ENCODE results near the gene AFF2. TPM values are rescaled to one million over a fixed set of nuclear protein-coding genes. Genes with fewer than 3 reads are reported as not detected.

The AFF2 gene
- total RNA-seq, 6 donors from 2014 or later = 6.1 to 17.4 (median 9.7) TPM

DNA sequence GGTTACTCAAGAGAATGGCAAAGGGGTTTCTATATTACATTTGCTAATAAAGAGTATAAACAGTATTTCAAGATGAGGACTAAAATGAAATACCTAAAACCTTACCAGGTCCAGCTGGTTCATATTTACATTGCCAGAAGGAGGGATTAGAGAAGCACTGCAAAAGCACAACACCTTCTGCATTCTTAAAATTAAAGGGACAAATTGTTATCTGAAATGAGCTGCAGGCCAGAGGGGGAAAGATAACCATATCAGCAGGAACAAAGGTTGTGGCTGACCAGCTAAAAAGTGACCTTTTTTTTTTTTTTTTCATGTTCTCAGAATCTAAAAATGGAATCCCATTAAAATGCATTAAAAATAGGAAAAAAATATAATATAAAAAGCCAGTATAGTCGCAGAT lies 39.7 kb downstream of the AFF2 start:
- TF ChIP-seq EP300 (IDR thresholded peaks at IDR 0.05) (no peak), POLR2A (IDR thresholded peaks at IDR 0.05) (no peak), POLR2AphosphoS5 (IDR thresholded peaks at IDR 0.05) (no peak)
- TF ChIP-seq, protein P1, sequence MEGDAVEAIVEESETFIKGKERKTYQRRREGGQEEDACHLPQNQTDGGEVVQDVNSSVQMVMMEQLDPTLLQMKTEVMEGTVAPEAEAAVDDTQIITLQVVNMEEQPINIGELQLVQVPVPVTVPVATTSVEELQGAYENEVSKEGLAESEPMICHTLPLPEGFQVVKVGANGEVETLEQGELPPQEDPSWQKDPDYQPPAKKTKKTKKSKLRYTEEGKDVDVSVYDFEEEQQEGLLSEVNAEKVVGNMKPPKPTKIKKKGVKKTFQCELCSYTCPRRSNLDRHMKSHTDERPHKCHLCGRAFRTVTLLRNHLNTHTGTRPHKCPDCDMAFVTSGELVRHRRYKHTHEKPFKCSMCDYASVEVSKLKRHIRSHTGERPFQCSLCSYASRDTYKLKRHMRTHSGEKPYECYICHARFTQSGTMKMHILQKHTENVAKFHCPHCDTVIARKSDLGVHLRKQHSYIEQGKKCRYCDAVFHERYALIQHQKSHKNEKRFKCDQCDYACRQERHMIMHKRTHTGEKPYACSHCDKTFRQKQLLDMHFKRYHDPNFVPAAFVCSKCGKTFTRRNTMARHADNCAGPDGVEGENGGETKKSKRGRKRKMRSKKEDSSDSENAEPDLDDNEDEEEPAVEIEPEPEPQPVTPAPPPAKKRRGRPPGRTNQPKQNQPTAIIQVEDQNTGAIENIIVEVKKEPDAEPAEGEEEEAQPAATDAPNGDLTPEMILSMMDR (IDR thresholded peaks at IDR 0.05) = no peak
- DNase-seq (no peak), ATAC-seq (ENCODE audit: low FRiP score in 2 of 2) (no peak)
- H3K27ac ChIP-seq = no peak overlapping the region
- H3K36me3 ChIP-seq = no peaks in the 10 kb centered on the region
- H3K9me3 ChIP-seq = no peaks in the 10 kb centered on the region
- H3K27me3 ChIP-seq = no peaks in the 10 kb centered on the region
- H3K4me3 ChIP-seq = no peak overlapping the region
- 44 to 65% methylated on average over 1 of the region's 1 CpG for WGBS, 2 donors
- no peaks in the 10 kb centered on the region for H3K4me1 ChIP-seq

DNA sequence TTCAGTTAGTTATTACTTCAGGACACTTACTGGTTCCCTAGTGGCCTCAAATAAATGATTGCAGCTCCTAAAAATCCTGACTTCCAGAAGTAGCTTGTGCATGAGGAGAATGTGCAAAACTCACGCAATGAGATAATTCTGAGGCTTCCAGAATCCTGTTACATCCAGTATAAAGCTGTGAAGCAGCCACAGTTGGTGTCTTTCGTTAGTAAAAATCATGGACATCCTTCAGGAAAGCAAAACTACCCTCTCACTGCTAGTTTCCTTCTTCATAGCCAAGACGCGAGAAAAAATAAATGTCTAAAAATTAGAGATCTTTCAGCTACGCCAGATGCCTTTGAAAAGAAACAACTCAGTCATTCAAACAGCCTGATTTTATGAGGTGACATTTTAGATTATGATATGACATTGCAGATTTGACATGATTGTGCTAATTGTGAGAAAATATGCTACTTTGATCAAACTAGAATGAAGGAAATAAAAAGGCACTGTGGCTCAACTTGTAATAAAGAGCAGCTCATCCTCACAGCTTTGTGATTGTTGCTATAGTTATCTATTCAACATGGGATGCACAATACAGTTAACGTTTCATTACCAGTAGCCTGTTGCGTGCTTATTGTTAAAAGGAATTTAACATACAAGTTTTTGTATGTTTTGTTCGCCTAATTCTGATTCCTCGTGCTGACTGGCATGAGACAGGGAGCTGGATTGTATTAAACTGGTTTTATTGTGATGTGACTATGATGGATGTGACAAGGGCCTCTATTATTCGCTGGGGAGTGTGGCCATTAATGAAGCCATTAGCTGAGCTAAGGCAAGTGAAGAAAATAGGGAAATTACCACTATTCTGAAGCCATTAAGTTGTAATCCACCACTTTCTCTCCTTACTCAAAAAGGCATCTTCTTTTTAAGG lies 40.5 kb downstream of the AFF2 start:
- no peaks in the 10 kb centered on the region for H3K36me3 ChIP-seq
- H3K4me3 ChIP-seq = no peak overlapping the region
- no peaks in the 10 kb centered on the region for H3K9me3 ChIP-seq
- no peaks in the 10 kb centered on the region for H3K27me3 ChIP-seq
- ATAC-seq (ENCODE audit: low FRiP score in 2 of 2) (no peak), DNase-seq (no peak)
- WGBS, 2 donors = 76 to 82% methylated on average over 10 of the region's 10 CpGs
- no peaks in the 10 kb centered on the region for H3K4me1 ChIP-seq
- no peak overlapping the region for H3K27ac ChIP-seq
- TF ChIP-seq POLR2AphosphoS5 (IDR thresholded peaks at IDR 0.05) (no peak), POLR2A (IDR thresholded peaks at IDR 0.05) (no peak), EP300 (IDR thresholded peaks at IDR 0.05) (no peak)

GRCh38 chrX:148541584-148541940 lies 41.1 kb downstream of the AFF2 start:
- ATAC-seq (ENCODE audit: low FRiP score in 2 of 2) = no peak
- H3K4me1 ChIP-seq = no peaks in the 10 kb centered on the region
- TF ChIP-seq POLR2AphosphoS5 (IDR thresholded peaks at IDR 0.05) (no peak), POLR2A (IDR thresholded peaks at IDR 0.05) (no peak)

GRCh38 chrX:148542481-148543255 lies 42.3 kb downstream of the AFF2 start:
- Histone ChIP-seq H3K9me3 (no peaks in the 10 kb centered on the region), H3K27ac (no peak overlapping the region), H3K4me3 (no peak overlapping the region), H3K36me3 (no peaks in the 10 kb centered on the region), H3K27me3 (no peaks in the 10 kb centered on the region), H3K4me1 (no peaks in the 10 kb centered on the region)
- DNase-seq = no peak
- TF ChIP-seq POLR2AphosphoS5 (IDR thresholded peaks at IDR 0.05) (no peak), EP300 (IDR thresholded peaks at IDR 0.05) (no peak)
- no peak for ATAC-seq (ENCODE audit: low FRiP score in 2 of 2)
- WGBS, 2 donors = 71 to 73% methylated on average over 3 to 5 of the region's 5 CpGs

More at GRCh38 chrX:148541584-148541940, 41.1 kb downstream of the AFF2 start:
- Histone ChIP-seq H3K9me3 (no peaks in the 10 kb centered on the region), H3K36me3 (no peaks in the 10 kb centered on the region), H3K27ac (no peak overlapping the region), H3K4me3 (no peak overlapping the region), H3K27me3 (no peaks in the 10 kb centered on the region)
- no peak for DNase-seq

- Histone ChIP-seq H3K27ac (no peak overlapping the region), H3K36me3 (no peaks in the 10 kb centered on the region), H3K9me3 (no peaks in the 10 kb centered on the region), H3K4me3 (no peak overlapping the region), H3K4me1 (no peaks in the 10 kb centered on the region), H3K27me3 (no peaks in the 10 kb centered on the region)
- TF ChIP-seq POLR2AphosphoS5 (IDR thresholded peaks at IDR 0.05) = no peak
- TF ChIP-seq EP300 (IDR thresholded peaks at IDR 0.05) = no peak
- TF ChIP-seq POLR2A (IDR thresholded peaks at IDR 0.05) = no peak
- TF ChIP-seq, protein P1 (IDR thresholded peaks at IDR 0.05) = no peak
- ATAC-seq (ENCODE audit: low FRiP score in 2 of 2) (no peak), DNase-seq (no peak)
- WGBS, 2 donors = 73 to 90% methylated on average over 2 of the region's 2 CpGs
Observed at GRCh38 chrX:148552775-148553174, 52.4 kb downstream of the AFF2 start.

GRCh38 chrX:148555101-148555500 lies 54.7 kb downstream of the AFF2 start:
- 72 to 79% methylated on average over 2 to 3 of the region's 3 CpGs for WGBS, 2 donors
- Histone ChIP-seq H3K4me1 (no peaks in the 10 kb centered on the region), H3K36me3 (no peaks in the 10 kb centered on the region), H3K27me3 (no peaks in the 10 kb centered on the region), H3K27ac (no peak overlapping the region), H3K4me3 (no peak overlapping the region), H3K9me3 (no peaks in the 10 kb centered on the region)
- ATAC-seq (ENCODE audit: low FRiP score in 2 of 2) = no peak
- TF ChIP-seq POLR2AphosphoS5 (IDR thresholded peaks at IDR 0.05) (no peak), EP300 (IDR thresholded peaks at IDR 0.05) (no peak), POLR2A (IDR thresholded peaks at IDR 0.05) (no peak)
- TF ChIP-seq, protein P1 (IDR thresholded peaks at IDR 0.05) = no peak
- DNase-seq = no peak

Measured in upper lobe of left lung (tissue), 6 donors.